Ectodermal cell (in vitro differentiated cells): ENCODE data around the gene LRMDA.

ENCODE experiments used
- H3K27ac ChIP-seq: 2 replicates; pipeline ENCODE4 v1.7.0; 2013; ENCODE audit warnings: mild to moderate bottlenecking, low read depth, low read length; ENCODE audit not compliant: insufficient read depth, poor library complexity, severe bottlenecking
- H3K27me3 ChIP-seq: 2 replicates; pipeline ENCODE4 v1.7.0; 2013; ENCODE audit warnings: mild to moderate bottlenecking, low read length; ENCODE audit not compliant: insufficient read depth, control insufficient read depth, poor library complexity, severe bottlenecking
- H3K36me3 ChIP-seq: one replicate; pipeline ENCODE4 v1.7.0; 2013; ENCODE audit warnings: low read length; ENCODE audit not compliant: control insufficient read depth, insufficient read depth
- H3K4me1 ChIP-seq: one replicate; pipeline ENCODE4 v1.7.0; 2013; ENCODE audit warnings: low read length; ENCODE audit not compliant: control insufficient read depth, insufficient read depth
- H3K4me3 ChIP-seq: 2 replicates; pipeline ENCODE4 v1.7.0; 2013; ENCODE audit warnings: low read depth, low read length, control low read depth; ENCODE audit not compliant: insufficient read depth
- H3K9me3 ChIP-seq: 2 replicates; pipeline ENCODE4 v1.7.0; 2013; ENCODE audit warnings: mild to moderate bottlenecking, low read length, moderate library complexity; ENCODE audit not compliant: control insufficient read depth
- WGBS, 2 experiments: methylation state at CpG; one replicate each; pipeline ENCODE4 v1.1.7; 2013; ENCODE audit warnings: missing lambda C conversion rate in 2 of 2; 5-methylcytosine and 5-hydroxymethylcytosine counted together

The LRMDA gene

GRCh38 chr10:75408509-75408875, 22.9 kb upstream of the LRMDA start:
- no peaks in the 10 kb centered on the region for H3K9me3 ChIP-seq
- H3K4me1 ChIP-seq, result peaks cover 29% of the 10 kb centered on the region
- 1% methylated on average over 26 of the region's 27 CpGs for WGBS, 2 experiments
- H3K36me3 ChIP-seq, result no peaks in the 10 kb centered on the region
- H3K27ac ChIP-seq, result no peak overlapping the region
- peak overlapping the region; percentile 79 for H3K4me3 ChIP-seq
- peaks cover 99% of the 10 kb centered on the region for H3K27me3 ChIP-seq

GRCh38 chr10:75408911-75409885, 22.2 kb upstream of the LRMDA start:
- H3K27ac ChIP-seq, result no peak overlapping the region
- no peaks in the 10 kb centered on the region for H3K9me3 ChIP-seq
- H3K27me3 ChIP-seq, result peaks cover 99% of the 10 kb centered on the region
- WGBS, 2 experiments, result 1% methylated on average over 76 of the region's 76 CpGs
- no peaks in the 10 kb centered on the region for H3K36me3 ChIP-seq
- peaks cover 27% of the 10 kb centered on the region for H3K4me1 ChIP-seq
- peak overlapping the region; percentile 79 for H3K4me3 ChIP-seq

GRCh38 chr10:75410132-75411005, 21.1 kb upstream of the LRMDA start:
- 34 to 42% methylated on average over 9 to 10 of the region's 10 CpGs for WGBS, 2 experiments
- no peak overlapping the region for H3K27ac ChIP-seq
- peaks cover 21% of the 10 kb centered on the region for H3K4me1 ChIP-seq
- peaks cover 99% of the 10 kb centered on the region for H3K27me3 ChIP-seq
- H3K36me3 ChIP-seq, result no peaks in the 10 kb centered on the region
- no peaks in the 10 kb centered on the region for H3K9me3 ChIP-seq
- no peak overlapping the region for H3K4me3 ChIP-seq

- peaks cover 99% of the 10 kb centered on the region for H3K27me3 ChIP-seq
- WGBS, 2 experiments, result 85 to 92% methylated on average over 1 of the region's 1 CpG
- no peaks in the 10 kb centered on the region for H3K36me3 ChIP-seq
These were observed 16.9 kb upstream of the LRMDA start for GRCh38 chr10:75414527-75414926.

GRCh38 chr10:75417522-75417927, 13.9 kb upstream of the LRMDA start:
- Histone ChIP-seq H3K9me3 (no peaks in the 10 kb centered on the region), H3K36me3 (no peaks in the 10 kb centered on the region), H3K4me1 (no peaks in the 10 kb centered on the region), H3K27ac (no peak overlapping the region), H3K27me3 (peaks cover 89% of the 10 kb centered on the region), H3K4me3 (no peak overlapping the region)
- 0 to 3% methylated on average over 4 to 5 of the region's 5 CpGs for WGBS, 2 experiments

More at GRCh38 chr10:75414527-75414926, 16.9 kb upstream of the LRMDA start:
- Histone ChIP-seq H3K4me1 (peaks cover 6% of the 10 kb centered on the region), H3K4me3 (no peak overlapping the region), H3K27ac (no peak overlapping the region), H3K9me3 (no peaks in the 10 kb centered on the region)

GRCh38 chr10:75418293-75418692, 13.1 kb upstream of the LRMDA start:
- WGBS, 2 experiments, result 25 to 34% methylated on average over 4 of the region's 4 CpGs
- H3K4me1 ChIP-seq, result no peaks in the 10 kb centered on the region
- no peaks in the 10 kb centered on the region for H3K9me3 ChIP-seq
- no peak overlapping the region for H3K27ac ChIP-seq
- no peak overlapping the region for H3K4me3 ChIP-seq
- peaks cover 86% of the 10 kb centered on the region for H3K27me3 ChIP-seq
- no peaks in the 10 kb centered on the region for H3K36me3 ChIP-seq

- Histone ChIP-seq H3K36me3 (no peaks in the 10 kb centered on the region), H3K27ac (no peak overlapping the region), H3K27me3 (peaks cover 82% of the 10 kb centered on the region), H3K4me3 (no peak overlapping the region), H3K4me1 (no peaks in the 10 kb centered on the region), H3K9me3 (no peaks in the 10 kb centered on the region)
- 74 to 75% methylated on average over 8 of the region's 8 CpGs for WGBS, 2 experiments
These were observed 12.7 kb upstream of the LRMDA start for GRCh38 chr10:75418712-75419111.

- Histone ChIP-seq H3K4me3 (no peak overlapping the region), H3K36me3 (no peaks in the 10 kb centered on the region), H3K9me3 (no peaks in the 10 kb centered on the region), H3K27me3 (peaks cover 65% of the 10 kb centered on the region), H3K27ac (no peak overlapping the region), H3K4me1 (no peaks in the 10 kb centered on the region)
- 91 to 96% methylated on average over 6 of the region's 6 CpGs for WGBS, 2 experiments
These were observed 8.5 kb upstream of the LRMDA start for GRCh38 chr10:75422913-75423312.

- Histone ChIP-seq H3K27me3 (peaks cover 65% of the 10 kb centered on the region), H3K4me3 (no peak overlapping the region), H3K27ac (no peak overlapping the region), H3K36me3 (no peaks in the 10 kb centered on the region), H3K9me3 (no peaks in the 10 kb centered on the region), H3K4me1 (peaks cover 16% of the 10 kb centered on the region)
- WGBS, 2 experiments, result 84 to 100% methylated on average over 2 of the region's 2 CpGs
These were observed 6.9 kb upstream of the LRMDA start for GRCh38 chr10:75424571-75424970.
